Measurements from ENCODE around the gene PIGT. TPM values are rescaled to one million over a fixed set of nuclear protein-coding genes. Genes with fewer than 3 reads are reported as not detected.

Gene PIGT
- total RNA-seq, 1 experiment from 2014 or later, result 139 TPM

- no peak for DNase-seq (ENCODE audit: low read depth)
Measured at GRCh38 chr20:45400346-45401031, 15.5 kb upstream of the PIGT start.

- DNase-seq (ENCODE audit: low read depth), result no peak
Measured at GRCh38 chr20:45402946-45403345, 13.0 kb upstream of the PIGT start.

- no peak for DNase-seq (ENCODE audit: low read depth)
Measured at GRCh38 chr20:45404438-45404837, 11.5 kb upstream of the PIGT start.

GRCh38 chr20:45405571-45406259 lies 10.2 kb upstream of the PIGT start:
- DNase-seq (ENCODE audit: low read depth), result no peak

GRCh38 chr20:45406260-45407066 lies 9.5 kb upstream of the PIGT start:
- peak; percentile 39 for DNase-seq (ENCODE audit: low read depth)

GRCh38 chr20:45407067-45407745 lies 8.7 kb upstream of the PIGT start:
- DNase-seq (ENCODE audit: low read depth), result no peak

GRCh38 chr20:45407783-45408645 lies 7.9 kb upstream of the PIGT start, which contains the start of gene DBNDD2:
Gene DBNDD2 (plus strand): TSS chr20:45408289. CDS start chr20:45408468, 179 bp downstream.
- DNase-seq (ENCODE audit: low read depth), result no peak

- no peak for DNase-seq (ENCODE audit: low read depth)
Measured at GRCh38 chr20:45408646-45409213, 7.2 kb upstream of the PIGT start.

GRCh38 chr20:45409521-45410272 lies 6.2 kb upstream of the PIGT start:
- no peak for DNase-seq (ENCODE audit: low read depth)

- DNase-seq (ENCODE audit: low read depth), result no peak
Measured at GRCh38 chr20:45410887-45411286, 5.1 kb upstream of the PIGT start.

GRCh38 chr20:45412653-45413052 lies 3.3 kb upstream of the PIGT start:
- no peak for DNase-seq (ENCODE audit: low read depth)

- DNase-seq (ENCODE audit: low read depth), result no peak
Measured at GRCh38 chr20:45413479-45413878, 2.5 kb upstream of the PIGT start.

- DNase-seq (ENCODE audit: low read depth), result no peak
Measured at GRCh38 chr20:45416917-45417316, 976 bp downstream of the PIGT start.

GRCh38 chr20:45419188-45420091 lies 3.5 kb downstream of the PIGT start:
- peak; percentile 99 for DNase-seq (ENCODE audit: low read depth)

- DNase-seq (ENCODE audit: low read depth), result no peak
Measured at GRCh38 chr20:45420125-45420524, 4.2 kb downstream of the PIGT start.

- no peak for DNase-seq (ENCODE audit: low read depth)
Measured at GRCh38 chr20:45423700-45424099, 7.8 kb downstream of the PIGT start.

GRCh38 chr20:45425561-45425960 lies 9.6 kb downstream of the PIGT start:
- DNase-seq (ENCODE audit: low read depth), result no peak

GRCh38 chr20:45426320-45427016 lies 10.5 kb downstream of the PIGT start:
- DNase-seq (ENCODE audit: low read depth), result no peak
